Left cardiac atrium (tissue), 4 donors: ENCODE data around the gene KRTCAP2. TPM values are rescaled to one million over a fixed set of nuclear protein-coding genes. Genes with fewer than 3 reads are reported as not detected.
A peak's percentile ranks its signal among the peaks of the same experiment; 100 is the strongest.
"Not testable (repeated sequence)": the region's sequence is repeated elsewhere in the genome, so short reads cannot be mapped to it uniquely, and the experiment has no call there.

Source experiments
- ATAC-seq, 2 donors: fragments of 200-7000 bp; cut with Tn5 transposase; one replicate each; pipeline ENCODE4 v1.9.1; 2020; ENCODE audit warnings: mild to moderate bottlenecking in 2 of 2, moderate library complexity in 2 of 2
- DNase-seq: peaks from one replicate; pipeline ENCODE4 v3.0.0-alpha.2; 2020
- intact Hi-C, 2 donors: fragments of 100-400 bp; cut with DNase I; formaldehyde crosslinking; loops; one replicate each; pipeline versions ENCODE4 v1.14.1 to v1.15.1; 2022 to 2023
- total RNA-seq, 2 donors: library from RNA; stranded (reverse); fragmentation: NEBNext Ultra II Directional; extraction: Animal tissue kit (Norgen Biotek cat#: 25700); gene quantifications; one replicate each; pipeline ENCODE4 v1.2.1, GENCODE V29; 2021
- donor health status: DM: no; HTN: yes; CAD: no.
- donor health status: DM: no; HTN: yes; CAD: no; lungs with severe emphysema.
- donor health status: DM: yes; HTN: yes; CAD: no.
- donor health status: Dilated cardiomyopathy.

Gene KRTCAP2
- total RNA-seq, 2 donors from 2014 or later = 143 to 156 TPM

- ATAC-seq (no peak), DNase-seq (no peak)
- intact Hi-C loops = no loop called here
Measured at GRCh38 chr1:155158991-155159390, 14.1 kb downstream of the KRTCAP2 start.

GRCh38 chr1:155155996-155156643, 17.0 kb downstream of the KRTCAP2 start:
- ATAC-seq, DNase-seq, intact Hi-C loops: not testable (repeated sequence)

- intact Hi-C loops = no loop called here
- DNase-seq (no peak), ATAC-seq (no peak)
Measured at GRCh38 chr1:155145491-155145890, 27.6 kb downstream of the KRTCAP2 start.

GRCh38 chr1:155141749-155142148, 31.4 kb downstream of the KRTCAP2 start:
- no peak for ATAC-seq
- DNase-seq = no peak
- intact Hi-C loops = no loop called here

- DNase-seq (no peak), ATAC-seq (no peak)
- intact Hi-C loops = no loop called here
Measured at GRCh38 chr1:155140630-155140953, 32.5 kb downstream of the KRTCAP2 start.

- ATAC-seq = peak; percentile 71 to 72
- intact Hi-C loops = no loop called here
- DNase-seq = peak; percentile 92
Measured at GRCh38 chr1:155139895-155140629, 33.0 kb downstream of the KRTCAP2 start, which contains the start of gene DPM3. TSS of gene DPM3 (minus strand) at chr1:155140531. CDS start at chr1:155140240, 291 bp downstream.

GRCh38 chr1:155137154-155137949, 35.8 kb downstream of the KRTCAP2 start:
- ATAC-seq = no peak
- intact Hi-C loops = no loop called here
- DNase-seq = no peak

- intact Hi-C loops = no loop called here
- ATAC-seq = no peak
- DNase-seq = no peak
Measured at GRCh38 chr1:155136748-155137147, 36.4 kb downstream of the KRTCAP2 start.

- peak; percentile 94 for ATAC-seq
- DNase-seq = peak; percentile 96
- intact Hi-C loops = no loop called here
Measured at GRCh38 chr1:155135415-155136028, 37.6 kb downstream of the KRTCAP2 start, which contains the start of gene SLC50A1. TSS of gene SLC50A1 (plus strand) at chr1:155135852. CDS start at chr1:155135912, 60 bp downstream.

- DNase-seq (peak; percentile 95), ATAC-seq (peak; percentile 70 to 89)
- intact Hi-C loops = no loop called here
Measured at GRCh38 chr1:155134880-155135414, 38.2 kb downstream of the KRTCAP2 start.

- intact Hi-C loops = no loop called here
- no peak for DNase-seq
- ATAC-seq = no peak
Measured at GRCh38 chr1:155134322-155134721, 38.8 kb downstream of the KRTCAP2 start.

- intact Hi-C loops = no loop called here
- no peak for DNase-seq
- ATAC-seq = no peak
Measured at GRCh38 chr1:155133799-155134281, 39.3 kb downstream of the KRTCAP2 start.

GRCh38 chr1:155131856-155132255, 41.2 kb downstream of the KRTCAP2 start:
- ATAC-seq = no peak
- DNase-seq = no peak
- intact Hi-C loops = no loop called here

- DNase-seq (peak; percentile 62), ATAC-seq (no peak)
- intact Hi-C loops = no loop called here
Measured at GRCh38 chr1:155131285-155131684, 41.8 kb downstream of the KRTCAP2 start.

GRCh38 chr1:155130272-155131006, 42.7 kb downstream of the KRTCAP2 start:
- ATAC-seq (no peak), DNase-seq (no peak)
- intact Hi-C loops = no loop called here

- DNase-seq (peak; percentile 48), ATAC-seq (peak; percentile 2 to 13)
- intact Hi-C loops = loop anchor here in 1 of 2 donors (5.0 kb wide), 1 partner anchor 37 kb away; no protein-coding TSS in a partner anchor
Measured at GRCh38 chr1:155128755-155129473, 44.2 kb downstream of the KRTCAP2 start.

- DNase-seq (no peak), ATAC-seq (peak in 1 of 2 donors; percentile 10)
- intact Hi-C loops = loop anchor here in 1 of 2 donors (5.0 kb wide), 1 partner anchor 36 kb away; no protein-coding TSS in a partner anchor
Measured at GRCh38 chr1:155127967-155128754, 44.9 kb downstream of the KRTCAP2 start.
